HepG2 (cell line): ENCODE measurements around the gene NUTF2. TPM values are rescaled to one million over a fixed set of nuclear protein-coding genes. Genes with fewer than 3 reads are reported as not detected.

Source experiments
- AFF4 ChIP-seq: sonication (generic); formaldehyde crosslinking; IDR thresholded peaks from 2 replicates; pipeline ENCODE4 v1.4.0; 2020; ENCODE audit warnings: missing genetic modification reagents
- ATF5 ChIP-seq: sonication (generic); formaldehyde crosslinking; IDR thresholded peaks from 2 replicates; pipeline ENCODE4 v1.4.0; 2020; ENCODE audit warnings: mild to moderate bottlenecking, low read depth, missing genetic modification reagents
- DR1 ChIP-seq: sonication (generic); formaldehyde crosslinking; IDR thresholded peaks from 2 replicates; pipeline ENCODE4 v1.8.0; 2021; ENCODE audit warnings: mild to moderate bottlenecking, missing genetic modification reagents, inconsistent platforms
- HMG20B ChIP-seq: conservative IDR thresholded peaks from 2 replicates; pipeline ENCODE4 v1.6.1; 2016; ENCODE audit warnings: missing genetic modification reagents, missing compliant biosample characterization
- JUND ChIP-seq: sonication (generic); formaldehyde crosslinking; IDR thresholded peaks from 2 replicates; pipeline ENCODE4 v1.8.0; 2022; ENCODE audit warnings: mild to moderate bottlenecking, missing genetic modification reagents
- MIER3 ChIP-seq: IDR thresholded peaks from 2 replicates; pipeline ENCODE4 v1.6.1; 2016; ENCODE audit warnings: missing compliant biosample characterization, borderline replicate concordance
- NPAS2 ChIP-seq: sonication (generic); formaldehyde crosslinking; IDR thresholded peaks from 2 replicates; pipeline ENCODE4 v1.8.0; 2022; ENCODE audit warnings: mild to moderate bottlenecking, missing genetic modification reagents, borderline replicate concordance
- SRSF9 ChIP-seq: fragments of 200-400 bp; formaldehyde crosslinking; IDR thresholded peaks from 2 replicates; pipeline ENCODE4 v1.6.1; 2018; ENCODE audit warnings: borderline replicate concordance, mild to moderate bottlenecking, low read depth, low read length; ENCODE audit not compliant: insufficient read depth, poor library complexity, severe bottlenecking
- TBP ChIP-seq: sonication (generic); formaldehyde crosslinking; IDR thresholded peaks from 2 replicates; pipeline ENCODE4 v1.5.0; 2020; ENCODE audit warnings: missing genetic modification reagents
- YEATS4 ChIP-seq: sonication (generic); formaldehyde crosslinking; IDR thresholded peaks from 2 replicates; pipeline ENCODE4 v1.4.0; 2020; ENCODE audit warnings: missing genetic modification reagents, borderline replicate concordance
- ZBTB37 ChIP-seq: sonication (generic); formaldehyde crosslinking; IDR thresholded peaks from 2 replicates; pipeline ENCODE4 v1.4.0; 2020; ENCODE audit warnings: mild to moderate bottlenecking, missing genetic modification reagents
- ZMAT3 ChIP-seq: sonication (generic); formaldehyde crosslinking; conservative IDR thresholded peaks from 2 replicates; pipeline ENCODE4 v1.7.0; 2021; ENCODE audit warnings: missing genetic modification reagents
- ZMYM2 ChIP-seq: sonication (generic); formaldehyde crosslinking; IDR thresholded peaks from 2 replicates; pipeline ENCODE4 v1.8.0; 2022; ENCODE audit warnings: mild to moderate bottlenecking, missing genetic modification reagents
- ZNF441 ChIP-seq: sonication (generic); formaldehyde crosslinking; IDR thresholded peaks from 2 replicates; pipeline ENCODE4 v1.7.0; 2021; ENCODE audit warnings: missing genetic modification reagents, borderline replicate concordance
- ZNF512 ChIP-seq: sonication (generic); formaldehyde crosslinking; IDR thresholded peaks from 2 replicates; pipeline ENCODE4 v1.4.0; 2020; ENCODE audit warnings: mild to moderate bottlenecking, missing genetic modification reagents
- ZNF788 ChIP-seq: sonication (generic); formaldehyde crosslinking; IDR thresholded peaks from 2 replicates; pipeline ENCODE4 v1.5.0; 2020; ENCODE audit warnings: mild to moderate bottlenecking, missing genetic modification reagents, borderline replicate concordance
- ZSCAN25 ChIP-seq: sonication (generic); formaldehyde crosslinking; IDR thresholded peaks from 2 replicates; pipeline ENCODE4 v1.8.0; 2022; ENCODE audit warnings: mild to moderate bottlenecking, missing genetic modification reagents
- ZSCAN31 ChIP-seq: sonication (generic); formaldehyde crosslinking; IDR thresholded peaks from 2 replicates; pipeline ENCODE4 v1.5.0; 2020; ENCODE audit warnings: low read depth, mild to moderate bottlenecking, missing genetic modification reagents
- ZUFSP ChIP-seq: sonication (generic); formaldehyde crosslinking; IDR thresholded peaks from 2 replicates; pipeline ENCODE4 v1.9.0; 2021; ENCODE audit warnings: missing genetic modification reagents, mild to moderate bottlenecking, borderline replicate concordance
- polyA plus RNA-seq, 8 experiments: library from polyadenylated mRNA; depleted of rRNA in 3 of 8; stranded (reverse) in 7 of 8; unstranded in 1 of 8; fragments of >200 nt; fragmentation: Illumina TruSeq in 4 of 8; extraction: Trizol in 4 of 8; gene quantifications; 2 replicates each; pipeline versions ENCODE4 v1.2.1 to v1.2.3, GENCODE V29; 2011 to 2016; ENCODE audit warnings: low read depth in 4 of 8, missing spikeins in 1 of 8, mixed read lengths in 1 of 8; ENCODE audit not compliant: insufficient read depth in 1 of 8
- total RNA-seq, 5 experiments: library from RNA; depleted of rRNA; stranded (reverse); fragments of >200 nt; fragmentation: Illumina TruSeq; extraction: Trizol; gene quantifications; 2 replicates each; pipeline ENCODE4 v1.2.3, GENCODE V29; 2016; ENCODE audit warnings: low read depth in 1 of 5

The NUTF2 gene
- total and polyA plus RNA-seq, 2 of the 13 experiments (the other 11 are each of a cell fraction or from before 2014, with no cell fraction given), result 168 to 214 TPM

GRCh38 chr16:67872631-67873434 is 26.1 kb downstream of the NUTF2 start, which contains the start of gene EDC4 (continued):
- TF ChIP-seq ZSCAN31 (peak; percentile 99), TBP (CRISPR knock-in tag) (peak; percentile 98), ZMAT3 (CRISPR knock-in tag) (peak; percentile 96), ZBTB37 (CRISPR knock-in tag) (no peak), AFF4 (no peak), NPAS2 (no peak), ZMYM2 (no peak), MIER3 (CRISPR knock-in tag) (peak; percentile 94), ZUFSP (CRISPR knock-in tag) (no peak), ZSCAN25 (CRISPR knock-in tag) (peak; percentile 84), ZNF441 (peak; percentile 83), SRSF9 (no peak), DR1 (CRISPR knock-in tag) (no peak; the same call in none of the 2 replicates), ATF5 (no peak; the same call in 1 of the 2 replicates), HMG20B (CRISPR knock-in tag) (peak; percentile 79), YEATS4 (peak; percentile 95), ZNF512 (CRISPR knock-in tag) (0 out of 2 replicates have a peak, but pooled peaks have one; percentile 26), JUND (CRISPR knock-in tag) (no peak), ZNF788 (CRISPR knock-in tag) (peak; percentile 99)
